IMR-90 (cell line): ENCODE results near the gene HPS4.

Source experiments
- CTCF ChIP-seq: conservative IDR thresholded peaks from 2 replicates; pipeline ENCODE4 v1.5.1; 2012; ENCODE audit warnings: mild to moderate bottlenecking, low read depth, low read length, improper control_type of control experiment
- MAFK ChIP-seq: IDR thresholded peaks from 2 replicates; pipeline ENCODE4 v1.6.1; 2012; ENCODE audit warnings: low read depth, low read length, improper control_type of control experiment
- POLR2A ChIP-seq: IDR thresholded peaks from 2 replicates; pipeline ENCODE4 v1.6.1; 2012; ENCODE audit warnings: mild to moderate bottlenecking, low read depth, low read length
- RAD21 ChIP-seq: IDR thresholded peaks from 2 replicates; pipeline ENCODE4 v1.6.1; 2012; ENCODE audit warnings: low read length, improper control_type of control experiment
- RCOR1 ChIP-seq: IDR thresholded peaks from 2 replicates; pipeline ENCODE4 v1.6.1; 2012; ENCODE audit warnings: mild to moderate bottlenecking, low read length, improper control_type of control experiment; ENCODE audit not compliant: insufficient replicate concordance
- SMC3 ChIP-seq: fragments of 150-350 bp; IDR thresholded peaks from 2 replicates; pipeline ENCODE4 v1.6.1; 2016; ENCODE audit warnings: low read depth, mild to moderate bottlenecking, antibody characterized with exemption, low read length, moderate library complexity
- USF2 ChIP-seq: fragments of 150-350 bp; IDR thresholded peaks from 2 replicates; pipeline ENCODE4 v1.6.1; 2017; ENCODE audit warnings: mild to moderate bottlenecking, antibody characterized with exemption, low read length, low read depth

- TF ChIP-seq RCOR1 (no peak), MAFK (no peak), CTCF (no peak), SMC3 (no peak), POLR2A (no peak), RAD21 (no peak), USF2 (no peak)
These were observed 30.3 kb upstream of the HPS4 start for GRCh38 chr22:26513838-26514237.
